Kidney epithelial cell (primary cell): ENCODE data around the gene CCNT1. TPM values are rescaled to one million over a fixed set of nuclear protein-coding genes. Genes with fewer than 3 reads are reported as not detected.
"Not testable (repeated sequence)": the region's sequence is repeated elsewhere in the genome, so short reads cannot be mapped to it uniquely, and the experiment has no call there.

Experiments
- DNase-seq: peaks from one replicate; pipeline ENCODE4 v3.0.0-alpha.2; 2010; ENCODE audit warnings: low read depth
- H3K27me3 ChIP-seq: 2 replicates; pipeline ENCODE4 v1.6.0; 2011; ENCODE audit warnings: low read length; ENCODE audit not compliant: control insufficient read depth, insufficient read depth
- H3K36me3 ChIP-seq: 2 replicates; pipeline ENCODE4 v1.5.1; 2011; ENCODE audit warnings: low read length; ENCODE audit not compliant: control insufficient read depth, insufficient read depth
- H3K4me3 ChIP-seq: 2 replicates; pipeline ENCODE4 v1.5.1; 2011; ENCODE audit warnings: low read depth, mild to moderate bottlenecking, control low read depth, low read length
- total RNA-seq: library from RNA; depleted of rRNA; stranded (reverse); fragments of >200 nt; gene quantifications from 2 replicates; pipeline ENCODE4 v1.2.3, GENCODE V29; 2015
- TF ChIP-seq, protein P1 (sequence below): IDR thresholded peaks from 2 replicates; pipeline ENCODE4 v1.5.1; 2011; ENCODE audit warnings: mild to moderate bottlenecking, moderate library complexity, low read length, control low read depth, inconsistent platforms; ENCODE audit not compliant: insufficient read depth, poor library complexity, severe bottlenecking

The CCNT1 gene
- total RNA-seq, 1 donor from 2014 or later = 29.5 TPM

DNA sequence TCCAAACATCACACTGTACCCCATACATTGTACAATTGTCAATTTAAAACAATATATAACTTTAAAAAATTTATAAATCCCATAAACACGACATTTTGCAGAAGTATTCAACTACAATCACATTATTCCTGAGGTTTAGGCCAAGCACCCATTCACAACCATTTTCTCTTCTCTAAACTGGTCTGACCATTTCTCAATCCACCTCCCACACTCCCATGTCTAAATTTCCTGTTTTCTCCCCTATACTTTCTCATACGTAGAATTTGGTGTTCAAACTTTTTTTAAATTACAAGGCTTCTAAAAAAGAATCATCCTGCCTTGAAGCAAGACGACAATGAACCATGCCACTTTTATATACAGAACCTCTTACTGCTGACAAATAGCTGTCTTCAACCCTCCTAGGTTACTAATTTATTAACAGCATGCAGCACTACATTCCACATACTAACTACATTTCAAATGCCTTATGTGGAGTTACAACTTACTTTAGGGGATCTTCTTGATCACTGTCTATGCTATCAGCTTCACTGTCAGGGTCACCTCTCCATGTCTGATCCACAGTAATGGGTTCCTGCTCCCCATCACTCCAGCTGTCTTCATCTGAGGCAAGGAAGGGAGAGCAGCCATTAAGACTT, 37.8 kb downstream of the CCNT1 start:
- H3K27me3 ChIP-seq = no peaks in the 10 kb centered on the region
- peaks cover 1% of the 10 kb centered on the region for H3K36me3 ChIP-seq
- TF ChIP-seq, protein P1, sequence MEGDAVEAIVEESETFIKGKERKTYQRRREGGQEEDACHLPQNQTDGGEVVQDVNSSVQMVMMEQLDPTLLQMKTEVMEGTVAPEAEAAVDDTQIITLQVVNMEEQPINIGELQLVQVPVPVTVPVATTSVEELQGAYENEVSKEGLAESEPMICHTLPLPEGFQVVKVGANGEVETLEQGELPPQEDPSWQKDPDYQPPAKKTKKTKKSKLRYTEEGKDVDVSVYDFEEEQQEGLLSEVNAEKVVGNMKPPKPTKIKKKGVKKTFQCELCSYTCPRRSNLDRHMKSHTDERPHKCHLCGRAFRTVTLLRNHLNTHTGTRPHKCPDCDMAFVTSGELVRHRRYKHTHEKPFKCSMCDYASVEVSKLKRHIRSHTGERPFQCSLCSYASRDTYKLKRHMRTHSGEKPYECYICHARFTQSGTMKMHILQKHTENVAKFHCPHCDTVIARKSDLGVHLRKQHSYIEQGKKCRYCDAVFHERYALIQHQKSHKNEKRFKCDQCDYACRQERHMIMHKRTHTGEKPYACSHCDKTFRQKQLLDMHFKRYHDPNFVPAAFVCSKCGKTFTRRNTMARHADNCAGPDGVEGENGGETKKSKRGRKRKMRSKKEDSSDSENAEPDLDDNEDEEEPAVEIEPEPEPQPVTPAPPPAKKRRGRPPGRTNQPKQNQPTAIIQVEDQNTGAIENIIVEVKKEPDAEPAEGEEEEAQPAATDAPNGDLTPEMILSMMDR = no peak
- no peak for DNase-seq
- no peak overlapping the region for H3K4me3 ChIP-seq

DNA sequence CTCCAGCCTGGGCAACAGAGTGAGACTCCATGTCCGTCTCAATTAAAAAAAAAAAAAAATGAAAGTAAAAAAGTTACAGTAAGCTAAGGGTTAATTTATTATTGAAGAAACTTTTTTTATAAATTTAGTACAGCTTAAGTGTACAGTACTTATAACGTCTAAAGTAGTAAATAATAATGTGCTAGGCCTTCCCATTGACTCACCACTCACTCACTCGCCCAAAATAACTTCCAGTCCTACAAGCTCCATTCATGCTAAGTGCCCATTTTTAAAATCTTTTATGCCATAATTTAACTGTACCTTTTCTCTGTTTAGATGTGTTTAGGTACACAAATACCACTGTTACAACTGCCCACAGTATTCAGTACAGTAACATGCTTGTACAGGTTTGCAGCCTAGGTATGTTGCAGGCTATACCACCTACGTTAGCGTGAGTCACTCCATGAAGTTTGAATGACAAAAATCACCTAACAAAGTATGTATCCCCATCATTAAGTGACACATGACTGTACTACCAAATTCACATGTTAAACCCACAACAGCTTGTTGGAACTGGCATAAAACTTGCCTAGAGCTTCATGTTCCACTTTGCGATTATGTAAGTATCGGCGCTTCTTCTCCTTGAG, 45.2 kb downstream of the CCNT1 start:
- Histone ChIP-seq H3K27me3 (no peaks in the 10 kb centered on the region), H3K4me3 (no peak overlapping the region), H3K36me3 (peaks cover 1% of the 10 kb centered on the region)
- DNase-seq = no peak
- TF ChIP-seq, protein P1 = no peak

DNA sequence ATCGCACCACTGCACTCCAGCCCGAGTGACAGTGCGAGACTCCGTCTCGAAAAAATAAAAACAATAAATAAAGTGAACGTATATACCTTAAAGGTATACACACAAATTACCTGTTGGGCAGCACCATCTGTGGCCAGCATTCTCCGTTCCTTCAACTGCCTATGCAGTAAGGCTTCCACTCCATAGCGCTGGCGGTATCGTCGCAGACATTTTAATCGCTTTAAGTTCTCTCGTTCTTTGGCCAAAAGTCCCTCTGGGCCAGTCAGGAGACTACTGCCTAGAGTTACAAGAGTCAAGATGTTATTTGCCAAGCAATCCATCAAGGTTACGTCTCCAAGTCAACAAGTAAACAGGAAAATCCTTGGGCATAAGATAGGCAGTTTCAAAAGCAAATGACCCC, 47.5 kb downstream of the CCNT1 start:
- H3K4me3 ChIP-seq = no peak overlapping the region
- H3K27me3 ChIP-seq = no peaks in the 10 kb centered on the region
- H3K36me3 ChIP-seq = peaks cover 1% of the 10 kb centered on the region
- DNase-seq = no peak
- TF ChIP-seq, protein P1 = no peak

DNA sequence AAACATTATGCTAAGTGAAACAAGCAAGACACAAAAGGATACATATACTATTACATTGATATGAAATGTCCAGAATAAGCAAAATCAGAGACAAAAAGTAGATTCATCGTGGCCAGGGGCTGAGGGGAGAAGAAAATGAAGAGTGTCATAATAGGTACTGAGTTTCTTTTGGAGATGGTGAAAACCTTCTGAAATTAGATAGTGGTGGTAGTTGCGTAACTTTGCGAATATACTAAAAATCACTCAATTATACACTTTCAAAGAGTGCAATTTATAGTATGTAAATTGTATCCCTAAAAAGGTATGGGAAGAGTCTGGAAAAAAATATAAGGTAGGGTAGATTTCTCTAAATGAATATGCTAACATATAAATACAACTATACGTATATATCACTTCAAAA, 56.6 kb downstream of the CCNT1 start:
- H3K4me3 ChIP-seq = no peak overlapping the region
- TF ChIP-seq, protein P1 = no peak
- no peaks in the 10 kb centered on the region for H3K36me3 ChIP-seq
- DNase-seq = no peak
- H3K27me3 ChIP-seq = no peaks in the 10 kb centered on the region

DNA sequence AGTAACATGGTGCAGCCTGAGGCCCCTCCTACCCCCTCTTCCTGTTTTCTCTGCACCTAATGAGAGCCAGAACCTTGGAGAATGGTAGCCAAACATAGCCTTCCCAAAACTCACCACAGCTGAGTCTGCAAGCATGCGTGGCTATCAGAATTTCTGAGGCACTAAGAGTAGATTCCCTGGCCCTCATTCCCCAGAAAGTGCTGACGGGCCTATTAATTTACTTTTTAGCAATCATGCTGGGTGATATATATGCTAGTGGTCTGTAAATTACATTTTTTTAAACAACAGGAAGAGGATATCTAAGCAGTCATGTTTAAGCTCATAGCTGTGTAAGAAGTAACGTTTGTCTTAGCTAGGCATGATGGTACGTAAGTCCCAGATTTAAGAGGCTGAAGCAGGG, 64.8 kb downstream of the CCNT1 start:
- no peaks in the 10 kb centered on the region for H3K36me3 ChIP-seq
- TF ChIP-seq, protein P1 = no peak
- DNase-seq = no peak

DNA sequence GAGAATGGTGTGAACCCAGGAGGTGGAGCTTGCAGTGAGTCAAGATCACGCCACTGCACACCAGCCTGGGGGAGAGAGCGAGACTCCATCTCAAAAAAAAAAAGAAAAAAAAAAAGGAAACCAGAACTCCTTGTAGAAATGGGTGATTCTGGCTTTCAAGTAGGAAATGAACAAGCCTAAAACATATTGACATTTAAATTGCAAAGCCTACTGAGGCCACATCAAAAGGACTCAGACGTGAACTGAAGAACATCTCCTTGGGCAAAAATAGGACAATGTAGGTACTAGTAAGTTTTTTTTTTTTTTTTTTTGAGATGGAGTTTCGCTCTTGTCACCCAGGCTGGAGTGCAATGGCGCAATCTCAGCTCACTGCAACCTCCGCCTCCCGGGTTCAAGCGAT, 71.2 kb downstream of the CCNT1 start:
- not testable (repeated sequence) for DNase-seq, H3K4me3 ChIP-seq, H3K27me3 ChIP-seq, H3K36me3 ChIP-seq

More for the DNA sequence above, 64.8 kb downstream of the CCNT1 start:
- Histone ChIP-seq H3K4me3 (no peak overlapping the region), H3K27me3 (no peaks in the 10 kb centered on the region)
